Aorta (tissue), 5 donors: ENCODE measurements around the gene POU2F2. TPM values are rescaled to one million over a fixed set of nuclear protein-coding genes. Genes with fewer than 3 reads are reported as not detected.
A peak's percentile ranks its signal among the peaks of the same experiment; 100 is the strongest.

Source experiments
- ATAC-seq: fragments of 200-7000 bp; cut with Tn5 transposase; one replicate; pipeline ENCODE4 v1.9.1; 2022; ENCODE audit warnings: moderate library complexity; ENCODE audit not compliant: low FRiP score
- DNase-seq, 2 donors: peaks; one replicate each; pipeline ENCODE4 v3.0.0-alpha.2; 2020
- H3K27ac ChIP-seq, 2 donors: one replicate each; pipeline ENCODE4 v1.5.1; 2013; ENCODE audit warnings: low read length in 2 of 2, mild to moderate bottlenecking in 2 of 2, moderate library complexity in 2 of 2, control low read depth in 1 of 2, inconsistent platforms in 1 of 2, low read depth in 1 of 2
- H3K27me3 ChIP-seq, 2 donors: one replicate each; pipeline ENCODE4 v1.6.1; 2013; ENCODE audit warnings: control low read depth in 1 of 2, low read length in 1 of 2, mild to moderate bottlenecking in 1 of 2, moderate library complexity in 1 of 2; ENCODE audit not compliant: insufficient read depth in 2 of 2, control insufficient read depth in 1 of 2
- H3K36me3 ChIP-seq, 2 donors: one replicate each; pipeline ENCODE4 v1.6.1; 2013; ENCODE audit warnings: control low read depth in 1 of 2, low read length in 1 of 2, mild to moderate bottlenecking in 1 of 2; ENCODE audit not compliant: insufficient read depth in 2 of 2, control insufficient read depth in 1 of 2
- H3K4me1 ChIP-seq, 2 donors: one replicate each; pipeline ENCODE4 v1.6.1; 2013; ENCODE audit warnings: low read length in 2 of 2, control low read depth in 1 of 2, mild to moderate bottlenecking in 1 of 2, moderate library complexity in 1 of 2; ENCODE audit not compliant: insufficient read depth in 2 of 2, control insufficient read depth in 1 of 2
- H3K4me3 ChIP-seq, 2 donors: one replicate each; pipeline ENCODE4 v1.5.1; 2013; ENCODE audit warnings: low read length in 2 of 2, control low read depth in 1 of 2, mild to moderate bottlenecking in 1 of 2
- H3K9me3 ChIP-seq: one replicate; pipeline ENCODE4 v1.6.1; 2013; ENCODE audit warnings: mild to moderate bottlenecking, low read length; ENCODE audit not compliant: control insufficient read depth
- WGBS, 2 donors: extraction: QIAGEN DNeasy Blood & Tissue Kit; methylation state at CpG; one replicate each; pipeline ENCODE4 v1.1.7; 2013; 5-methylcytosine and 5-hydroxymethylcytosine counted together
- intact Hi-C, 2 donors: fragments of 100-400 bp; cut with DNase I; formaldehyde crosslinking; loops; one replicate each; pipeline versions ENCODE4 v1.14.2 to v1.15.0; 2022
- polyA plus RNA-seq, 2 donors: library from polyadenylated mRNA; stranded (reverse); fragments of 200-250 nt; gene quantifications; one replicate each; pipeline ENCODE4 v1.2.3, GENCODE V29; 2013
- total RNA-seq, 2 donors: library from RNA; stranded (reverse); fragmentation: NEBNext Ultra II Directional; extraction: Animal tissue kit (Norgen Biotek cat#: 25700); gene quantifications; one replicate each; pipeline ENCODE4 v1.2.1, GENCODE V29; 2021
- donor health status: healthy with polysubstance abuse.
- donor health status: Bipolar disorder and iron deficiency.
- donor health status: DM: no; HTN: no; CAD: no.
- donor health status: DM: no; HTN: no; CAD: no.
- donor health status: DM: yes; HTN: yes; CAD: no.

Gene POU2F2
- total and polyA plus RNA-seq, 4 donors, result 2.3 to 9.0 (median 4.3) TPM

DNA sequence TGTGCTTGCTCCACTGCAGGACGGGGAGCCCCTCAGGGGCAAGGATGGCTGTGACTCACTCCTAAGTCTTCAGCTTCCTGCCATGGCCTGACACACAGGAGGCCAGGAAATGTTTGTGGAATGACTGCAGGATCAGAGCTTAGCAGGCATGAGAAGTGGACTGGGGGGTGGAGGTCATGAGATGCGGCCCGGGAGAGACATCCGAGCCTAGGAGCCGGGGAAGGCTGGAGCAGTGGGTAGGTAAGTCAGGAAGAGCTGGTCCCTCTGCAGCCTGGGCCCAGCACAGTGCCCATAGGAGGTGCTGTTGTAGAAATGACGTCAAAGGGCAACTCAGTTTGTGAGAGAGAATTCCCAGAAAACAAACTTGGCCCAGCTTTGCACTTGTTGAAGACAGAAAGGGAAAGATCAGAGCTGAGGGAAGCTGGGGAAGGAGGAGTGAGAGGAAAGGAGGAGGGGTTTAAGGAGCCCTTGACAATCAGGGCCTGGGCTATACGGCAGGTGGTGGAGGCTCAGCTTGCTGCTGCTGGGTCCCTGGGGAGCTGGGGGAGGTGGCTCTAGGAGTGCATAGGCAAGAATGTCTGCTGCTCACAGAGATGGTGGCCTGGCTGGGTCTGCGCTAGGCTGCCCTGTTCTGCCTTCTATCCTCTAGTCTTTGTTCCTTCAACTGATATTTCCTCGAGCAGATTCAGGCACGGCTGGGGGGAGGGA, 18.5 kb downstream of the POU2F2 start:
- no peaks in the 10 kb centered on the region for H3K9me3 ChIP-seq
- no peaks in the 10 kb centered on the region for H3K27me3 ChIP-seq
- peak overlapping the region in 1 of 2 donors; percentile 1 for H3K27ac ChIP-seq
- no peaks in the 10 kb centered on the region for H3K4me1 ChIP-seq
- 23% methylated on average over 10 of the region's 10 CpGs for WGBS, 2 donors
- no peak overlapping the region for H3K4me3 ChIP-seq
- DNase-seq (peak; percentile 76 to 81), ATAC-seq (peak; percentile 72)
- intact Hi-C loops, result loop anchor here in 1 of 2 donors (2.0 kb wide), 1 partner anchor 15 kb away; no protein-coding TSS in a partner anchor
- peaks cover 0 to 4% of the 10 kb centered on the region in 2 donors for H3K36me3 ChIP-seq

DNA sequence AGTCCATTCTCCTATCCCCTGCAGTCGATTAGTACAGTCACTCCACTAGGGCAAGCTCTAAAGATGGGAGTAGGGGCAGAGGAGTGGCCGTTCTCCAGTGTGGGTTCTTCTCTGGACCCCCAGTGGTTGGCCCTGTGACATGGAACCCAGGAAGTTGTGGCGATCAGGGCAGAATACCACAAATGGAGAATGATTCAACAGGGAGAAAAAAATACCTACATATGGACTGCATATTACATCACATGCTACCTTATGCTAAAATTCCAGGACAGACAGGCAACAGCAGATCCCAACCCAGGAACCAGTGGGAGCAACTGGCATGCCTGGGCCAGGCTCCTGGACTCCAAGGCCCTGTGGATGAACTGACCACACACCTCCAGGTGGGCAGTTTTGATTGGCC, 20.4 kb downstream of the POU2F2 start:
- Histone ChIP-seq H3K4me3 (no peak overlapping the region), H3K27me3 (no peaks in the 10 kb centered on the region), H3K27ac (no peak overlapping the region), H3K36me3 (peaks cover 0 to 4% of the 10 kb centered on the region in 2 donors), H3K4me1 (no peaks in the 10 kb centered on the region), H3K9me3 (no peaks in the 10 kb centered on the region)
- DNase-seq (no peak), ATAC-seq (no peak)
- 77 to 83% methylated on average over 3 of the region's 3 CpGs for WGBS, 2 donors
- intact Hi-C loops, result loop anchor here in 1 of 2 donors (2.0 kb wide), 1 partner anchor 17 kb away; no protein-coding TSS in a partner anchor

DNA sequence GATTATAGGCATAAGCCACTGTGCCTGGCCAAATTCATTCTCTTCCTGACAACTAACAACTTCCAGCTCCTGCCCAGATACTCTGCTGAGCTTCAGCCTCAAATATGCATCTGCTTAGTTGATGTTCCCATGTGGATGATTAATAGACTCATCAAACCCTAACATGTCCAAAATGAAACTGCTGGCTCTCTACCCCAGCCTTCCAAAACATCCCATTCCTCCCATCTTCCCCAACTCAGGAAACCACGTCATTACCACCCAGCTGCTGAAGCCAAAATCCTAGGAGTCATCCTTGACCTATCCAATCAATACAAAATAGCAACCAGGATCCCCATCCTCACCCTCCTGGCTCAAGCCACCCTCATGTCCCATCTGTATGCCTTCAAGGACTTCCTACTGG, 20.9 kb downstream of the POU2F2 start:
- WGBS, 2 donors, result 56 to 69% methylated on average over 1 of the region's 1 CpG
- no peak overlapping the region for H3K27ac ChIP-seq
- no peaks in the 10 kb centered on the region for H3K36me3 ChIP-seq
- H3K4me1 ChIP-seq, result no peaks in the 10 kb centered on the region
- intact Hi-C loops, result no loop called here
- DNase-seq, result no peak
- no peak for ATAC-seq
- no peaks in the 10 kb centered on the region for H3K9me3 ChIP-seq
- H3K27me3 ChIP-seq, result no peaks in the 10 kb centered on the region
- H3K4me3 ChIP-seq, result no peak overlapping the region

DNA sequence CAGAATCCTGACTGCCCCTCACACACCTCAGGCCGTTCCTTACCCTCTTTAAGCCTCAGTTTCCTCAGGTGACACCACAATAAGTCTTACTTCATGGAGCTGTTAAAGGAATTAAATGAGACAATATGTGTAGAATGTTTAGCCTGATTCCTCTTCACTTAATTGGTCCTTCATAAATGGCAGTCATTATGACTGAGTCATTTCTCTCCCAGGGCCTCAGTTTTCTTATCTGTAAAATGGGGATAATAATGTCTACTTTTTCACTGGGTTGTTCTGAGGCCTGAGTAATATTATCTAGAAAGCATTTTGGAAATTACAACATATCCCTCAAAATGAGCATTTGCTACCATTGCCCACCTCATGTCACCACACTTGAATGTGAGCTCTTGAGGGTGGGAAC, 21.6 kb downstream of the POU2F2 start:
- no peak overlapping the region for H3K4me3 ChIP-seq

DNA sequence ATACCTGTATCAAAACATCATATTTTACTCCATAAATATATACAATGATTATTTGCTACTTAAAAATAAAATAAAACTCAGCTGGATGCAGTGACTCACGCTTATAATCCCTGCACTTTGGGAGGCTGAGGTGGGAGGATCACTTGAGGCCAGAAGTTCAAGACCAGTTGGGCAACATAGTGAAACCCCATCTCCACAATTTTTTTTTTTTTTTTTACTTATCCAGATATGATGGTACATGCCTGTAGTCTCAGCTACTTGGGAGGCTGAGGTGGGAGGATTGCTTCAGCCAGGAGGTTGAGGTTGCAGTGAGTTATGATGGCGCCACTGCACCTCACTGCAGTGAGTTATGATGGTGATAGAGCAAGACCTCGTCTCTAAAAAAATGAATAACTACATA, 22.4 kb downstream of the POU2F2 start:
- Histone ChIP-seq H3K36me3 (no peaks in the 10 kb centered on the region), H3K27ac (no peak overlapping the region), H3K27me3 (no peaks in the 10 kb centered on the region), H3K4me1 (no peaks in the 10 kb centered on the region), H3K4me3 (no peak overlapping the region), H3K9me3 (no peaks in the 10 kb centered on the region)
- intact Hi-C loops, result no loop called here
- 75 to 82% methylated on average over 3 of the region's 3 CpGs for WGBS, 2 donors
- no peak for ATAC-seq
- no peak for DNase-seq

More for the DNA sequence above, 21.6 kb downstream of the POU2F2 start:
- ATAC-seq (no peak), DNase-seq (no peak)
- Histone ChIP-seq H3K27me3 (no peaks in the 10 kb centered on the region), H3K27ac (no peak overlapping the region), H3K36me3 (no peaks in the 10 kb centered on the region), H3K9me3 (no peaks in the 10 kb centered on the region), H3K4me1 (no peaks in the 10 kb centered on the region)
- intact Hi-C loops, result no loop called here
- 67 to 76% methylated on average over 1 of the region's 1 CpG for WGBS, 2 donors

DNA sequence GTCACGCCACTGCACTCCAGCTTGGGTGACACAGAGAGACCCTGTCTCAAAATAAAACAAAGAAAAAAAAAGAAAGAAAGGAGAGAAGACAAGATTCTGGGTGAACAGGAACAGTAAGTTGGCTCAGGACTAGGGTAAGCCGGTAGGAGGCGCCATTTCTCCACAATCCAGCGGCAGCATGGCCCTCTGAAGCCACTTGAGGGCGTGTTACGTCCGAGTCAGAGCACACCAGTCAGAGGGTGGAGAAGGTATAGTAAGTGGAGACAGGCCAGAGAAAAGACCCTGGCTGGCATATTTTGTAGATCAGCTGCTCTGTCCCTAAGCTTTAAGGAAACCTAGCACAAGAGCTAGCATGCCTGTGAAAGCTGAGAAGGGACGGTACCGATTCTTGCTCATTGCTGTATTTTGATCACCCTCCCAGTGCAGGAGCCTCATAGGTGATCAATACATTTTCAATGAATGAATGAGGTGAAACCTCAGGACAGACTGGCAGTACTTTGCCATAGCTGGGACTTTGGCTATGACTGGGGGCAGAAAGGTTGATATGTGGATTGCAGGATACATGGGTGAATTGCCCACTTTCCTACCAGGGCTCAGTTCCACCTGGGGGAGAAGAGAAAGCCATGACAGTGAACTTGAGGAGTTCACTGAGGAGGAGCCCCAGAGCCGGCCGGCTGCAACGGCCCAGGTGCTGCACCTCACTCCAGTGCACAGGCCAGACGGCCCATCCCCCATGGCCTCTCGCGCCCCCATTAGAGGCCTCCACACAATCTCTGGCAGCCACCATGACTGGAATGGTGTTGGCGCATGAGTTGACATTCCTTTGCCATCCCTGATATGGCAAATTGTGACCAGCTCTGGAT, 23.5 kb downstream of the POU2F2 start:
- Histone ChIP-seq H3K27me3 (no peaks in the 10 kb centered on the region), H3K36me3 (no peaks in the 10 kb centered on the region), H3K9me3 (no peaks in the 10 kb centered on the region), H3K4me3 (no peak overlapping the region), H3K4me1 (no peaks in the 10 kb centered on the region), H3K27ac (no peak overlapping the region)
- DNase-seq, result peak; percentile 90 to 92
- intact Hi-C loops, result loop anchor here in 1 of 2 donors (1.0 kb wide), 1 partner anchor 76 kb away; no protein-coding TSS in a partner anchor
- WGBS, 2 donors, result 21 to 26% methylated on average over 16 of the region's 16 CpGs
- peak; percentile 86 for ATAC-seq

DNA sequence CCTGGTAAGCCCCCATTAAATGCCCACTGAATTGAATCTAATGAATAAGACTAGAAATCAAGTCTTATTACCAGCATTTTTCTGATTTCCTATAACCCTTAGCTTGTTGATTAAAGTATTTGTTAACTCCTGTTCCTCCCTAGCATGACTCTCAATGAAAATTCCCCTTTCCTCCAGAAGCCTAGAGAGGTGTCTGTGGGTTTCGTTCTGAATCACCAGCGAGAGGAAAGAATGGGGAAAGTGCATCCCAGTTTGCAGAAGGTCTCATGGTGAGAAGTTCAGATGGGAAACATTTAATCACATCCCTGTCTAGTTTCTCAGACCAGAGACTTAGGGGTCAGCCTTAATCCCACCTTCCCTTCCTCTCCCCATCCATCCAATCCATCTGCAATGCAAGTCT, 26.9 kb downstream of the POU2F2 start:
- no peak overlapping the region for H3K4me3 ChIP-seq
- no peak for ATAC-seq
- intact Hi-C loops, result no loop called here
- 71 to 75% methylated on average over 2 of the region's 2 CpGs for WGBS, 2 donors
- no peaks in the 10 kb centered on the region for H3K4me1 ChIP-seq
- no peaks in the 10 kb centered on the region for H3K9me3 ChIP-seq
- no peak for DNase-seq
- H3K36me3 ChIP-seq, result no peaks in the 10 kb centered on the region
- H3K27ac ChIP-seq, result no peak overlapping the region
- H3K27me3 ChIP-seq, result no peaks in the 10 kb centered on the region

DNA sequence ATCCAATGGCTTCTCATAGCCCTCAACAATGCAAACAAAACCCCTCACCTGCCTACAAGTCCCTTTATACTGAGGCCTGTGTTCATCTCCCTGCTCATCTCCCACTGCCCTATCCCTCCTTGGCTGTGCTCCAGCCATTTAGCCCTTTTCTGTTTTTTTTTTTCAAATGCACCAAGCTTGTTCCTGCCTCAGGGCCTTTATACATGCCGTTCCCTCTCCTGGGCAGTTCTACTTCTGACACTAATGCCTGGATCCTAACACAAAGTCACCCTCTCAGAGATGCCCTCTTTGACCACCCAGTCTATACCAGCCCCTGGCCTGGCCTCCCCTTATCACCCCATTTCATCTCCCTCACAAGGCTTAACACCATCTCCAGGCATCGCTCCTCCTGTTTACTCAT, 29.4 kb downstream of the POU2F2 start:
- H3K4me3 ChIP-seq, result no peak overlapping the region
- intact Hi-C loops, result no loop called here

More for the DNA sequence above, 29.4 kb downstream of the POU2F2 start:
- no peaks in the 10 kb centered on the region for H3K36me3 ChIP-seq
- no peaks in the 10 kb centered on the region for H3K9me3 ChIP-seq
- H3K27ac ChIP-seq, result no peak overlapping the region
- no peaks in the 10 kb centered on the region for H3K27me3 ChIP-seq
- DNase-seq (no peak), ATAC-seq (no peak)
- 89 to 96% methylated on average over 2 of the region's 2 CpGs for WGBS, 2 donors
- H3K4me1 ChIP-seq, result no peaks in the 10 kb centered on the region
